Right lobe of liver (tissue), 4 donors: ENCODE results near the gene DPYD.

ENCODE experiments used
- CTCF ChIP-seq, 4 donors: fragments of 200-600 bp in 3 of 4; fragments of 450-650 bp in 1 of 4; IDR thresholded peaks; one replicate each; pipeline versions ENCODE4 v1.5.1 to v1.8.0; 2016 to 2022; ENCODE audit warnings: antibody characterized with exemption in 4 of 4, mild to moderate bottlenecking in 2 of 4
- POLR2A ChIP-seq: fragments of 450-650 bp; IDR thresholded peaks from one replicate; pipeline ENCODE4 v1.6.1; 2017; ENCODE audit warnings: antibody characterized with exemption, mild to moderate bottlenecking
- donor health status: DM: no; HTN: no; CAD: no.
- donor health status: DM: no; HTN: no; CAD: no.
- donor health status: DM: no; HTN: yes; CAD: no.

- TF ChIP-seq POLR2A (no peak), CTCF (IDR thresholded peaks at IDR 0.05) (no peak)
Observed at GRCh38 chr1:97334454-97334853, 586.4 kb downstream of the DPYD start.
